ENCODE data around the gene SVOP.

Gene SVOP

GRCh38 chr12:108911915-108912314 lies 109.0 kb downstream of the SVOP start:
- ATAC-seq (ENCODE audit: insufficient read depth, low read depth) (no peak), DNase-seq (no peak)
- Histone ChIP-seq H3K79me2 (ENCODE audit: insufficient read depth, low read length) (no peaks in the 10 kb centered on the region), H2AFZ (ENCODE audit: low read depth, low read length) (no peak overlapping the region), H3K9me3 (ENCODE audit: insufficient read depth, low read length, severe bottlenecking) (no peaks in the 10 kb centered on the region), H4K20me1 (ENCODE audit: insufficient read depth, low read length) (no peaks in the 10 kb centered on the region), H3K36me3 (ENCODE audit: insufficient read depth, low read length) (no peaks in the 10 kb centered on the region), H3K27me3 (ENCODE audit: insufficient read depth, low read length, poor library complexity) (peaks cover 6% of the 10 kb centered on the region), H3K4me3 (ENCODE audit: low read depth in 1 of 2, low read length in 2 of 2) (no peak overlapping the region), H3K4me1 (ENCODE audit: insufficient read depth, low read length) (no peaks in the 10 kb centered on the region), H3K9ac (ENCODE audit: low read depth, low read length) (no peak overlapping the region), H3K4me2 (ENCODE audit: insufficient read depth, low read length) (no peak overlapping the region), H3K27ac (ENCODE audit: low read length) (no peak overlapping the region)
- no peak for TF ChIP-seq CTCF (IDR thresholded peaks at IDR 0.05; ENCODE audit: borderline replicate concordance, extremely low read depth, low read length, poor library complexity, severe bottlenecking)
- TF ChIP-seq EZH2 (IDR thresholded peaks at IDR 0.05; ENCODE audit: borderline replicate concordance, low read depth, low read length, severe bottlenecking) = no peak

GRCh38 chr12:108910336-108910735 lies 110.5 kb downstream of the SVOP start:
- TF ChIP-seq EZH2 (IDR thresholded peaks at IDR 0.05; ENCODE audit: borderline replicate concordance, low read depth, low read length, severe bottlenecking) (no peak), CTCF (IDR thresholded peaks at IDR 0.05; ENCODE audit: borderline replicate concordance, extremely low read depth, low read length, poor library complexity, severe bottlenecking) (no peak)

GRCh38 chr12:108907839-108908351 lies 113.0 kb downstream of the SVOP start:
- no peak overlapping the region for H3K9ac ChIP-seq (ENCODE audit: low read depth, low read length)
- DNase-seq (no peak), ATAC-seq (ENCODE audit: insufficient read depth, low read depth) (no peak)
- H3K36me3 ChIP-seq (ENCODE audit: insufficient read depth, low read length) = no peaks in the 10 kb centered on the region
- H3K4me2 ChIP-seq (ENCODE audit: insufficient read depth, low read length) = no peak overlapping the region
- no peaks in the 10 kb centered on the region for H3K9me3 ChIP-seq (ENCODE audit: insufficient read depth, low read length, severe bottlenecking)
- no peak overlapping the region for H2AFZ ChIP-seq (ENCODE audit: low read depth, low read length)
- no peak overlapping the region for H3K4me3 ChIP-seq (ENCODE audit: low read depth in 1 of 2, low read length in 2 of 2)
- H3K79me2 ChIP-seq (ENCODE audit: insufficient read depth, low read length) = no peaks in the 10 kb centered on the region
- TF ChIP-seq CTCF (IDR thresholded peaks at IDR 0.05; ENCODE audit: borderline replicate concordance, extremely low read depth, low read length, poor library complexity, severe bottlenecking) (no peak), EZH2 (IDR thresholded peaks at IDR 0.05; ENCODE audit: borderline replicate concordance, low read depth, low read length, severe bottlenecking) (no peak)
- no peaks in the 10 kb centered on the region for H4K20me1 ChIP-seq (ENCODE audit: insufficient read depth, low read length)
- no peak overlapping the region for H3K27ac ChIP-seq (ENCODE audit: low read length)
- H3K27me3 ChIP-seq (ENCODE audit: insufficient read depth, low read length, poor library complexity) = peaks cover 4% of the 10 kb centered on the region
- no peaks in the 10 kb centered on the region for H3K4me1 ChIP-seq (ENCODE audit: insufficient read depth, low read length)

More at GRCh38 chr12:108910336-108910735, 110.5 kb downstream of the SVOP start:
- Histone ChIP-seq H3K9me3 (ENCODE audit: insufficient read depth, low read length, severe bottlenecking) (no peaks in the 10 kb centered on the region), H3K27me3 (ENCODE audit: insufficient read depth, low read length, poor library complexity) (peaks cover 6% of the 10 kb centered on the region), H3K36me3 (ENCODE audit: insufficient read depth, low read length) (no peaks in the 10 kb centered on the region), H3K4me2 (ENCODE audit: insufficient read depth, low read length) (no peak overlapping the region), H3K9ac (ENCODE audit: low read depth, low read length) (no peak overlapping the region), H3K4me1 (ENCODE audit: insufficient read depth, low read length) (no peaks in the 10 kb centered on the region), H3K79me2 (ENCODE audit: insufficient read depth, low read length) (no peaks in the 10 kb centered on the region), H2AFZ (ENCODE audit: low read depth, low read length) (no peak overlapping the region), H3K27ac (ENCODE audit: low read length) (no peak overlapping the region), H4K20me1 (ENCODE audit: insufficient read depth, low read length) (no peaks in the 10 kb centered on the region), H3K4me3 (ENCODE audit: low read depth in 1 of 2, low read length in 2 of 2) (no peak overlapping the region)
- DNase-seq = no peak
- no peak for ATAC-seq (ENCODE audit: insufficient read depth, low read depth)

GRCh38 chr12:108906971-108907370 lies 113.9 kb downstream of the SVOP start:
- DNase-seq (no peak), ATAC-seq (ENCODE audit: insufficient read depth, low read depth) (no peak)
- no peak overlapping the region for H3K9ac ChIP-seq (ENCODE audit: low read depth, low read length)
- no peaks in the 10 kb centered on the region for H3K36me3 ChIP-seq (ENCODE audit: insufficient read depth, low read length)
- no peaks in the 10 kb centered on the region for H3K9me3 ChIP-seq (ENCODE audit: insufficient read depth, low read length, severe bottlenecking)
- no peaks in the 10 kb centered on the region for H3K4me1 ChIP-seq (ENCODE audit: insufficient read depth, low read length)
- no peak for TF ChIP-seq CTCF (IDR thresholded peaks at IDR 0.05; ENCODE audit: borderline replicate concordance, extremely low read depth, low read length, poor library complexity, severe bottlenecking)
- no peak for TF ChIP-seq EZH2 (IDR thresholded peaks at IDR 0.05; ENCODE audit: borderline replicate concordance, low read depth, low read length, severe bottlenecking)
- H3K79me2 ChIP-seq (ENCODE audit: insufficient read depth, low read length) = no peaks in the 10 kb centered on the region
- no peak overlapping the region for H3K4me3 ChIP-seq (ENCODE audit: low read depth in 1 of 2, low read length in 2 of 2)
- no peak overlapping the region for H3K4me2 ChIP-seq (ENCODE audit: insufficient read depth, low read length)
- H4K20me1 ChIP-seq (ENCODE audit: insufficient read depth, low read length) = no peaks in the 10 kb centered on the region
- H3K27ac ChIP-seq (ENCODE audit: low read length) = no peak overlapping the region
- H2AFZ ChIP-seq (ENCODE audit: low read depth, low read length) = no peak overlapping the region
- peaks cover 4% of the 10 kb centered on the region for H3K27me3 ChIP-seq (ENCODE audit: insufficient read depth, low read length, poor library complexity)

Measured in DND-41 (cell line).